NCI-H524 (cell line): Measurements from ENCODE around the gene SYNRG.

Experiments used
- DNase-seq, 2 experiments: peaks; one replicate each; lab custom pipeline; 2025; lab: John Stamatoyannopoulos, UW

Gene SYNRG

GRCh38 chr17:37466471-37466870 lies 142.7 kb downstream of the SYNRG start:
- no peak for DNase-seq

- DNase-seq: no peak
Measured at GRCh38 chr17:37465069-37465616, 144.1 kb downstream of the SYNRG start.
